ENCODE measurements around the gene HPN.
A peak's percentile ranks its signal among the peaks of the same experiment; 100 is the strongest.
"Not testable (repeated sequence)": the region's sequence is repeated elsewhere in the genome, so short reads cannot be mapped to it uniquely, and the experiment has no call there.

The HPN gene

DNA sequence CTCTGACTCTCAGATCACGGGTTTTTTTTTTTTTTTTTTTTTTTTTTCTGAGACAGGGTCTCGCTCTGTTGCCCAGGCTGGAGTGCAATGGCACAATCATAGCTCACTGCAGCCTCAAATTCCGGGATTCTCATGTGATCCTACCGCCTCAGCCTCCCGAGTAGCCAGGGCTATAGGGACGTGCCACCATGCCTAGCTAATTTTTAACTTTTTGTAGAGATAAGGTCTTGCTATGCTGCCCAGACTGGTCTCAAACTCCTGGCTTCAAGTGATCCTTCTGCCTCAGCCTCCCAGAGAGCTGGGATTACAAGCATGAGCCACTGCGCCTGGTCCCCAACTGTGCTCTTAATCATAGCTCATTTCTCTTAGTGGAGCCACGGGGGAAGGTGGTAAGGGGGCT, 46.0 kb upstream of the HPN start:
- Histone ChIP-seq H4K20me1 (ENCODE audit: low read depth, low read length) (no peaks in the 10 kb centered on the region), H3F3A (ENCODE audit: insufficient read depth) (no peaks in the 10 kb centered on the region), H3K4me3 (ENCODE audit: insufficient read depth, low read length, poor library complexity, severe bottlenecking) (no peak overlapping the region), H3K27ac (ENCODE audit: low read depth, low read length) (no peak overlapping the region), H3K79me2 (ENCODE audit: insufficient read depth, low read length) (peaks cover under 1% of the 10 kb centered on the region; the same call in 1 of the 2 replicates), H3K36me3 (ENCODE audit: low read length) (no peaks in the 10 kb centered on the region), H3K4me2 (ENCODE audit: low read depth, low read length, poor library complexity, severe bottlenecking) (no peak overlapping the region), H2AFZ (ENCODE audit: low read depth, low read length, severe bottlenecking) (no peak overlapping the region), H3K9ac (ENCODE audit: low read length) (no peak overlapping the region), H3K9me3 (ENCODE audit: insufficient read depth, low read length) (no peaks in the 10 kb centered on the region), H3K27me3 (ENCODE audit: low read length) (no peaks in the 10 kb centered on the region), H3K9me2 (replicated peaks; ENCODE audit: insufficient read depth, low read length) (no peaks in the 10 kb centered on the region)
- no peak for TF ChIP-seq EZH2phosphoT487 (conservative IDR thresholded peaks at IDR 0.05; ENCODE audit: low read length)
- TF ChIP-seq, protein P1, sequence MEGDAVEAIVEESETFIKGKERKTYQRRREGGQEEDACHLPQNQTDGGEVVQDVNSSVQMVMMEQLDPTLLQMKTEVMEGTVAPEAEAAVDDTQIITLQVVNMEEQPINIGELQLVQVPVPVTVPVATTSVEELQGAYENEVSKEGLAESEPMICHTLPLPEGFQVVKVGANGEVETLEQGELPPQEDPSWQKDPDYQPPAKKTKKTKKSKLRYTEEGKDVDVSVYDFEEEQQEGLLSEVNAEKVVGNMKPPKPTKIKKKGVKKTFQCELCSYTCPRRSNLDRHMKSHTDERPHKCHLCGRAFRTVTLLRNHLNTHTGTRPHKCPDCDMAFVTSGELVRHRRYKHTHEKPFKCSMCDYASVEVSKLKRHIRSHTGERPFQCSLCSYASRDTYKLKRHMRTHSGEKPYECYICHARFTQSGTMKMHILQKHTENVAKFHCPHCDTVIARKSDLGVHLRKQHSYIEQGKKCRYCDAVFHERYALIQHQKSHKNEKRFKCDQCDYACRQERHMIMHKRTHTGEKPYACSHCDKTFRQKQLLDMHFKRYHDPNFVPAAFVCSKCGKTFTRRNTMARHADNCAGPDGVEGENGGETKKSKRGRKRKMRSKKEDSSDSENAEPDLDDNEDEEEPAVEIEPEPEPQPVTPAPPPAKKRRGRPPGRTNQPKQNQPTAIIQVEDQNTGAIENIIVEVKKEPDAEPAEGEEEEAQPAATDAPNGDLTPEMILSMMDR (IDR thresholded peaks at IDR 0.05; ENCODE audit: insufficient read depth, low read length, poor library complexity, severe bottlenecking): no peak

DNA sequence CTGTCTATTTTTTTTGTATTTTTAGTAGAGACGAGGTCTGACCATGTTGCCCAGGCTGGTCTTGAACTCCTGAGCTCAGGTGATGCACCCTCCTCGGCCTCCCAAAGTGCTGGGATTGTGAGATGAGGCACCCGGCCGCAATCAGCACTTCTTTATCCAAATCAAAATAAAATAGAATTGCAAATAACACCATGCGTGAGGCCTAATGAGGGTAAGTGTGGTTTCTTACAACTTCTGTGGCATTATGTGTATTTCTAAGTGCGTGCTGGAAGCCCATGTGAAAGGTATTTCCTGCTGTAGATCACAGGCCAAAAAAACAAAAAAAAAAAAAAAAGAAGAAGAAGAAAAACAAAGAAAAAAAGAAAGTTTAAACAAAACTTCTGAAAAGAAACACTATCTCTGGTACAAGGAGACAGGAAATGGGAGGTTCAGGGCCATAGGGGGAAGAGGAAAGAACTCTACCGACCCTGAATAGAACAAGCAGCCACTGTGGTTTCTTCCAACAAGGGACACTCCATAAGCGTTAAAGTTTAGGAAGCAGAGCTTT, 44.4 kb upstream of the HPN start:
- H3F3A ChIP-seq (ENCODE audit: insufficient read depth): peaks cover 3% of the 10 kb centered on the region; the same call in 1 of the 2 replicates
- H3K9me3 ChIP-seq (ENCODE audit: insufficient read depth, low read length): no peaks in the 10 kb centered on the region
- H3K9ac ChIP-seq (ENCODE audit: low read length): no peak overlapping the region
- H3K4me3 ChIP-seq (ENCODE audit: insufficient read depth, low read length, poor library complexity, severe bottlenecking): no peak overlapping the region
- H3K27me3 ChIP-seq (ENCODE audit: low read length): no peaks in the 10 kb centered on the region
- H3K4me2 ChIP-seq (ENCODE audit: low read depth, low read length, poor library complexity, severe bottlenecking): no peak overlapping the region
- no peaks in the 10 kb centered on the region for H3K9me2 ChIP-seq (replicated peaks; ENCODE audit: insufficient read depth, low read length)
- H3K27ac ChIP-seq (ENCODE audit: low read depth, low read length): no peak overlapping the region
- no peak for TF ChIP-seq EZH2phosphoT487 (conservative IDR thresholded peaks at IDR 0.05; ENCODE audit: low read length)
- TF ChIP-seq, protein P1 (IDR thresholded peaks at IDR 0.05; ENCODE audit: insufficient read depth, low read length, poor library complexity, severe bottlenecking): no peak
- peaks cover 16% of the 10 kb centered on the region for H3K79me2 ChIP-seq (ENCODE audit: insufficient read depth, low read length)
- H2AFZ ChIP-seq (ENCODE audit: low read depth, low read length, severe bottlenecking): no peak overlapping the region
- H4K20me1 ChIP-seq (ENCODE audit: low read depth, low read length): no peaks in the 10 kb centered on the region
- no peaks in the 10 kb centered on the region for H3K36me3 ChIP-seq (ENCODE audit: low read length)

DNA sequence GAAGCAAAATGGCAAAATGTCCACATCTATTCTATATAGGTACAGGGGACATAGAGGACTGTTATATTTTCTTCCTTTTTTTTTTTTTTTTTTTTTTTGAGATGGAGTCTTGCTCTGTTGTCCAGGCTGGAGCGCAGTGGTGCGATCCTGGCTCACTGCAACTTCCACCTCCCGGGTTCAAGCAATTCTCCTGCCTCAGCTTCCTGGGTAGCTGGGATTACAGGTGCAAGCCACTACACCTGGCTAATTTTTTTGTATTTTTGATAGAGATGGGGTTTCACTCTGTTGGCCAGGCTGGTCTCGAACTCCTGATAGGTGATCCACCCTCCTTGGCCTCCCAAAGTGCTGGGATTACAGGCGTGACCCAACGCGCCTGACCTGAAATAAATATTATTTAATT, 43.3 kb upstream of the HPN start:
- not testable (repeated sequence) for H3F3A ChIP-seq (ENCODE audit: insufficient read depth); H3K36me3 ChIP-seq (ENCODE audit: low read length); H3K4me2 ChIP-seq (ENCODE audit: low read depth, low read length, poor library complexity, severe bottlenecking); H3K27ac ChIP-seq (ENCODE audit: low read depth, low read length); H3K27me3 ChIP-seq (ENCODE audit: low read length); H3K9me2 ChIP-seq (replicated peaks; ENCODE audit: insufficient read depth, low read length); H3K9me3 ChIP-seq (ENCODE audit: insufficient read depth, low read length); H3K4me3 ChIP-seq (ENCODE audit: insufficient read depth, low read length, poor library complexity, severe bottlenecking); H3K9ac ChIP-seq (ENCODE audit: low read length); H4K20me1 ChIP-seq (ENCODE audit: low read depth, low read length); H2AFZ ChIP-seq (ENCODE audit: low read depth, low read length, severe bottlenecking)
- H3K79me2 ChIP-seq (ENCODE audit: insufficient read depth, low read length): peaks cover 25% of the 10 kb centered on the region

DNA sequence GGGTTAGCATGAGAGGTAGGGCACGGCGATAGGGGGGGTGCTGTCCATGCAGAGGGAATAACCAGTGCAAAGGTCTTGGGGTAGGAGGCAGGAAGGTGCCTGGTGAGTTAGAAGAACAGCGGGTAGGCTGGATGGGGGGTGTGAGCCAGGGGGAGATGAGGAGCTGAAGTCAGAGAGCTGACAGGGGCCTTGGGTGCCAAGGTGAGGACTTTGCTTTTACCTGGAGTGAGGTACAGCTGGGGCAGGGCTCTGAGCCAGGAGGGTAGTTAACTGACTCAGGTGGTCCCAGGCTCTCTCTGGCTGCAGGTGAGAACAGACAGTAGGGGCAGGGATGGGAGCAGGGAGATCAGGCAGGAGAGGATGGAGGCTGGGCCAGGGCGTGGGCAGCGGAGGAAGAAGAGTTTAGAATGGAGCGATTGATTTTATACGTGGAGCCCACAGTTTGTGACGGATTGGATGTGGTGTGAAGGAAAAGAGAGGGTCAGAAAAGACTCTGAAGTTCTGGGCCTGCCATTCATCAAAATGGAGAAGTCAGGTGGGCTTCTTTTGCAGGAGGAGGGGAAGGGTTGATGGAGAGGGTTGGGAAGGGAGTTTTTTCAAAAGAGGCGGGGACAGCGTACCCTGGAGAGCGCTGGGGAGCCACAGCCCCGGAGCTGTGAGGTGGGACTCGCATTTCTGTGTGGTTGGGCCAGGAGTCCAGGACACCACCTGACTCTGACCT, 42.6 kb upstream of the HPN start:
- peaks cover 3% of the 10 kb centered on the region; the same call in 1 of the 2 replicates for H3F3A ChIP-seq (ENCODE audit: insufficient read depth)

More for the DNA sequence above, 42.6 kb upstream of the HPN start:
- H3K9me3 ChIP-seq (ENCODE audit: insufficient read depth, low read length): no peaks in the 10 kb centered on the region
- H3K9me2 ChIP-seq (replicated peaks; ENCODE audit: insufficient read depth, low read length): no peaks in the 10 kb centered on the region
- no peaks in the 10 kb centered on the region for H3K36me3 ChIP-seq (ENCODE audit: low read length)
- no peaks in the 10 kb centered on the region for H4K20me1 ChIP-seq (ENCODE audit: low read depth, low read length)
- H3K27me3 ChIP-seq (ENCODE audit: low read length): no peaks in the 10 kb centered on the region
- no peak overlapping the region for H3K27ac ChIP-seq (ENCODE audit: low read depth, low read length)
- no peak overlapping the region for H3K9ac ChIP-seq (ENCODE audit: low read length)
- no peak overlapping the region for H3K4me3 ChIP-seq (ENCODE audit: insufficient read depth, low read length, poor library complexity, severe bottlenecking)
- TF ChIP-seq, protein P1 (IDR thresholded peaks at IDR 0.05; ENCODE audit: insufficient read depth, low read length, poor library complexity, severe bottlenecking): no peak
- TF ChIP-seq EZH2phosphoT487 (conservative IDR thresholded peaks at IDR 0.05; ENCODE audit: low read length): no peak
- peak overlapping the region; percentile 87 for H3K4me2 ChIP-seq (ENCODE audit: low read depth, low read length, poor library complexity, severe bottlenecking)
- peaks cover 31% of the 10 kb centered on the region for H3K79me2 ChIP-seq (ENCODE audit: insufficient read depth, low read length)
- H2AFZ ChIP-seq (ENCODE audit: low read depth, low read length, severe bottlenecking): peak overlapping the region; percentile 93

Measured in SU-DHL-6 (cell line).